ENCODE data around the gene SMC1A.

DNA sequence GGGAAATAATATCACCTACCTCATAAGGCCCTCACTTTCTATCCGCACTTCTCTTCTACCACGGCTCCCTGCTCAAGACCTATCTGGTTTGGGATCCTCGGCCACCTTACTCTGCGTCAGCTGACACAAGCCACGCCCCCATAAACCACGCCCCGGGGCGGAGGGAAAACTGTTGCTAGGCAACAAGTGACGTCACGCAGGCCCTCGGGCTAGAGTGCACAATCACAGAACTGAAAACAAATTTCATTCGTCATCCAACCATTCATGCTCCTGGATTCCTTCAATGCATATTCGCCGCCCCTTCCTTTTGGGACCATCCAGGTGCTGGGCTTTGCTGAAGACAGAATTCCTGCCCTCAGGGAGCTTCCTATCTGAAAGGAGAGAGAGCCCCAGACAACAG lies 66.3 kb downstream of the SMC1A start:
- TF ChIP-seq, protein P1, sequence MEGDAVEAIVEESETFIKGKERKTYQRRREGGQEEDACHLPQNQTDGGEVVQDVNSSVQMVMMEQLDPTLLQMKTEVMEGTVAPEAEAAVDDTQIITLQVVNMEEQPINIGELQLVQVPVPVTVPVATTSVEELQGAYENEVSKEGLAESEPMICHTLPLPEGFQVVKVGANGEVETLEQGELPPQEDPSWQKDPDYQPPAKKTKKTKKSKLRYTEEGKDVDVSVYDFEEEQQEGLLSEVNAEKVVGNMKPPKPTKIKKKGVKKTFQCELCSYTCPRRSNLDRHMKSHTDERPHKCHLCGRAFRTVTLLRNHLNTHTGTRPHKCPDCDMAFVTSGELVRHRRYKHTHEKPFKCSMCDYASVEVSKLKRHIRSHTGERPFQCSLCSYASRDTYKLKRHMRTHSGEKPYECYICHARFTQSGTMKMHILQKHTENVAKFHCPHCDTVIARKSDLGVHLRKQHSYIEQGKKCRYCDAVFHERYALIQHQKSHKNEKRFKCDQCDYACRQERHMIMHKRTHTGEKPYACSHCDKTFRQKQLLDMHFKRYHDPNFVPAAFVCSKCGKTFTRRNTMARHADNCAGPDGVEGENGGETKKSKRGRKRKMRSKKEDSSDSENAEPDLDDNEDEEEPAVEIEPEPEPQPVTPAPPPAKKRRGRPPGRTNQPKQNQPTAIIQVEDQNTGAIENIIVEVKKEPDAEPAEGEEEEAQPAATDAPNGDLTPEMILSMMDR (IDR thresholded peaks at IDR 0.05) = no peak
- no peak for TF ChIP-seq ZFX (IDR thresholded peaks at IDR 0.05; ENCODE audit: borderline replicate concordance)

All from 22Rv1 (cell line).